GM19328 (cell line): ENCODE measurements around the gene TMEM200C.

Experiments used
- ATAC-seq: cut with Tn5 transposase; IDR thresholded peaks from one replicate; pipeline ENCODE4 v1.9.1; 2021; ENCODE audit warnings: mild to moderate bottlenecking, moderate library complexity; ENCODE audit not compliant: unreplicated experiment

Gene TMEM200C

DNA sequence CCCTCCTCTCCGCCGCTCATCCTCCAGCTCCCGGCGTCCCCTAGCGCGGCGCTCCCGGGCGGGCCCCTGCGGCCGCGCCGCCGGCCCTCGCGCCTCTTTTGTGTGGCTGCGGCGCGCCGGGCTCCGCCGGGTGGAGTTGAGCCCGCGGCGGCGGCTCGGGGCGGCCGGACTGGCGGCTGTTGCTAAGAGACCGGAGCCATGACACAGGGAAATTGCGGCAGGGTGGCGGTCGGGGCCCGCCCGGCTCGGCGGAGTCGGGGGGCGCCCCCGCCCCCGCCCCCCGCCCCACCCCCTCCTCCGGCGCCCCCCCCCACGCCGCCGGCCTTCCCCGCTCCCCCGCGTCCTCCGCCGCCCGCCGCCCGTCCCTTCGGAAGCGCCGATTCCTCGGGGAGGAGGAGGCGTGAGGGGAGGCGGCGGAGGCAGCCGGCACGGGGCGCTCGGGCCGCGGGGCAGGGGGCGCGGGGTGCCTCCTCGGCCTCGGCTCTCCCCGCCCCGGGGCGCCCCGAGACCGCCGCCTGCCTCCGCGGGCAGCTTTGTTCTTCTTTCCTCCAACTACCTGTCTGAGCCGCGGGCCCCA is at the start of gene TMEM200C:
Gene TMEM200C (minus strand): TSS at position 224 of the 577 bp plus-strand sequence. CDS start 3,459 bp downstream, outside the sequence.
- peak; percentile 35 for ATAC-seq

DNA sequence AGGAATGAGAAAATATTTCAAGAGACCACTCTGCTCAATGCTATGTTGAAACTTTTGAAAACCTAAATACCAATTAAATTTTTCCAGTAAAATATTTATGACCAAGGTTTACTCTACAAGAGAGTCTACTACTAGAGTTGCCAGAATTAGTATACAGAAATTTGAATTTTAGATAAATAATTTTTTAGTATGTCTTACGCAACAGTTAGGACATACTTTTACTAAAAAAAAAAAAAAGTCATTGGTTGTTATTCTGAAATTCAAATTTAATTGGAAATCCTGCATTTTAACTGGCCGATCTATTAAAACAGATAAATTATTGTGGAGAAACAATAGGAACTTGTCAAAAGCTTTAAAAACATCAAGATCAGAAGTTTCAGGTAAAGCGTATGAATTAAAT is 49.1 kb upstream of the TMEM200C start:
- no peak for ATAC-seq

DNA sequence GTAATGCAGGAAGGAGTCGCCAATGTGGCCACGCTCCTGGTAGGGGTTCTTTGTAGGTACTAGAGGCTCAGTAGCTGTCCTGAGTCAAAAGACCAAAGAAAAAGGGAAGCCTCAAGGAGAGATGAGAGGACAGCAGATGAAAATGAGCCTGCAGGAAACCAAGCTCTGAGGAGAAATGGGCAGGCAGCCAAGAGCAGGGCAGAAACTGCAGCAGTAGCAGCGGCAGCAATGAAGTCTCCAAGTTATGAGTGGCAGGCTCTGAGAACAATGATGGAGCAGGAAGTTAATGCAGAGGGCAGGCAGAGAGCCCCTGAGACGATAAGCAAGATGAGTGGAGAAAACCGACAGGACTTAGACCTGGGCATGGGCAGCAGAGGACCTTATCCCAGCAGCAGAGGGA is 48.2 kb upstream of the TMEM200C start:
- no peak for ATAC-seq

DNA sequence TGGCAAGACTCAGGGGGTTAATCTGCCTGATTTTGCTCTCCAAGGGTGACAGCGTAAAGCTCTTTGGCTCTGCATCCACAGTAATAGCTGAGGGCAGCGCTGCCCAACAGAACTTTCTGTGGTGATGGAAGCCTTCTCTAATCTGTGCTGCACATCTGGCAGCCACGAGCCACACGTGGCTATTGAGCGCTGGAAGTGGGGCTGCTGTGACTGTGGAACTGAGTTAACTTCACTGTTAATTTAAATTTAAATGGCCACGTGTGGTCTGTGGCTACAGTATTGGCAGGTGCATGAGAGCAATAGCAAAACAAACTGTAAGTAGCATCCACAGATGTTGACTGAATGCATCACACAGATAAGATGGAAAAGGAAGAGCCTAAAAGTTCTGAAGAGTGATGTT is 47.3 kb upstream of the TMEM200C start:
- no peak for ATAC-seq

GRCh38 chr18:5941890-5942289 is 46.6 kb upstream of the TMEM200C start:
- no peak for ATAC-seq

GRCh38 chr18:5939801-5940667 is 44.7 kb upstream of the TMEM200C start:
- no peak for ATAC-seq

DNA sequence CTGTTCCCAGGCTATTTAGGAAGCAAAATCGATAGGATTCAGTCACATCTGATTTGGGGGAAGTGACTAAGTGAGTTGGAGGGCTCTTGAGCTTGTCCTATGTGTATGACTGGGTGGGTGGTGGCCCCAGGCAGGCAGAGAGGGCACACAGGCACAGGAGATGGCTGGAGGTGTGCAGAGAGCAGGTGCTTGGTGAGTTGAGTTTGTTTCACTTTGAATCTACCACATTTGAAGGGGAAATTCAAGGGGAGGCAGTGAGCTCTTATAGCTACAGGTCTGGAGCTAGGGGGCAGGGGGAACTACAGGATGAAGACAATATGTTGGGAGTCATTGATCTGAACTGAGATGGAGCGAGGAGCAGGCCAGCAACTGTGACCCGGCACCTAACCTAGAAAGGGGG is 42.5 kb upstream of the TMEM200C start:
- no peak for ATAC-seq

DNA sequence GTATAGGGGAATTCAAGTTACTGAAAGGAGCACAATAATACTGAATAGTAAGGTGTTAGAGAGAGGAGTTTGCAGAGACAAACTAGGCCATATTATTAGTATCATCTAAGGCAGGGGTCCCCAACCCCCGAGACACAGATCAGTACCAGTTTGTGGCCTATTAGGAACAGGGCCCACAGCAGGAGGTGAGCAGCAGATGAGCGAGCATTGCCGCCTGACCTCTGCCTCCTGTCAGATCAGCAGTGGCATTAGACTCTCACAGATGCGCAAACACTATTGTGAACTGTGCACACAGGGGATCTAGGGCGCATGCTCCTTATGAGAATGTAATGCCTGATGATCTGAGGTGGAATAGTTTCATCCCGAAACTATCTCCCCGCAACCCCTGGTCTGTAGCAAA is 41.8 kb upstream of the TMEM200C start:
- ATAC-seq, result no peak

DNA sequence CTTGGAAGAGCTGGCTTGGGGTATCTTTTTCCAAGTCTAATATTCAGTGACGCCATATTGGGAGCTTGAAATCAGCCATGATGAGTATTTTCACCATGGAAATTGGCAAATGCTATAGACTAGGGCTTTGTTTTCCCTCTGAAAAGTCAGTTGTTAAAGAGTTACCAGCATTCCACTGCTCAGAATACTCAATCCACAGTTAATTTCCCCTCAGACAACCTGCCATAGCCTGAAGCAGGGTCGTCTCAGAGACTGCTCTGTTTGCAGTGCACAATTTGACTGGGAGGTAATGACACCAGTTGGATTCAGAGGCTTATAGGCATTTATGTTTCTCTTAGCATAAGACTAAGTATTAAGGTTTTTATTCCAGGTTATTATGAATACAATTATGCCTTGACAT is 35.5 kb upstream of the TMEM200C start:
- ATAC-seq, result no peak

GRCh38 chr18:5918205-5918858 is 23.0 kb upstream of the TMEM200C start:
- no peak for ATAC-seq

DNA sequence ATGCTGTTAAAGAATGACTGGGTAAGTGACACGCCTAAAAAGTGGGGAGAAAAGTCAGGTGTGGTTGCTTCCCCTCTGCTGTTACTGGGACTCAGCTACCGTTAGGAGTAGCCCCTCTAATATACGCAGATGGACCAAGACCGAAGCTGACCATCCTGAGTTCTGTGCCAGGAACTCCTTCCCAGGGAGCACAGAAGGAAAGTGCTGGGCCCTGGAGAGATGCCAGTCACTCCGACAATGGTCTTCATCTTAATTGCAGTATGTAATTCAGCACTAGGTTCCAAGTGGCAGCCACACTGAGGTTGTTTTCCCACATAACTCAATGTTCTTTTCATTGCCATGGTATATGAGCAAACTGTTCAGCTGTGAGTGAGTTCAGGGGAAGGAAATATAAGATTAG is 19.6 kb upstream of the TMEM200C start:
- ATAC-seq, result no peak

GRCh38 chr18:5914016-5914415 is 18.7 kb upstream of the TMEM200C start:
- no peak for ATAC-seq

- ATAC-seq, result no peak
These were observed 17.2 kb upstream of the TMEM200C start for GRCh38 chr18:5912566-5912965.

GRCh38 chr18:5909125-5909524 is 13.8 kb upstream of the TMEM200C start:
- no peak for ATAC-seq

GRCh38 chr18:5903386-5903785 is 8.1 kb upstream of the TMEM200C start:
- ATAC-seq, result no peak

- ATAC-seq, result no peak
These were observed 4.9 kb upstream of the TMEM200C start for GRCh38 chr18:5900262-5900661.

DNA sequence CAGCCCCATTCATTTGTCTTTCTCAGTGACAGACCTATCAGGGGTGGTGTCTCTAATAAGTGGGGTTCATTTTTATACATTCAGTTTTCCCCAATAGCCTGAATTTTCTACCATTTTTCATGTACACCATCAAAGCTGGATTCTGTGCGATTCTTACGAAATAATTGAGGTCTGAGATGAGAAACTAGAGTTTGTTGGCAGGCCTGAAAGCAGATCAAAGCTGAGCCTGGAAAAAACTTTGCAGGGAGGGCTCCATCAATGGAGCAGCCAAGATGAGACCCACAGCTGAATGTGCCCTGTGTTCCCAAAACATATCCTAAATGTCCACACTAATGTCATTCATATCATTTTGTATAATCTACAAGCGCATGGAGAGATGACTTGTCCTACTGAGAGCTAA is 4.5 kb upstream of the TMEM200C start:
- no peak for ATAC-seq

- peak; percentile 9 for ATAC-seq
These were observed 786 bp upstream of the TMEM200C start for GRCh38 chr18:5895876-5896740.

GRCh38 chr18:5894611-5895298 is 567 bp downstream of the TMEM200C start:
- ATAC-seq, result peak; percentile 13

DNA sequence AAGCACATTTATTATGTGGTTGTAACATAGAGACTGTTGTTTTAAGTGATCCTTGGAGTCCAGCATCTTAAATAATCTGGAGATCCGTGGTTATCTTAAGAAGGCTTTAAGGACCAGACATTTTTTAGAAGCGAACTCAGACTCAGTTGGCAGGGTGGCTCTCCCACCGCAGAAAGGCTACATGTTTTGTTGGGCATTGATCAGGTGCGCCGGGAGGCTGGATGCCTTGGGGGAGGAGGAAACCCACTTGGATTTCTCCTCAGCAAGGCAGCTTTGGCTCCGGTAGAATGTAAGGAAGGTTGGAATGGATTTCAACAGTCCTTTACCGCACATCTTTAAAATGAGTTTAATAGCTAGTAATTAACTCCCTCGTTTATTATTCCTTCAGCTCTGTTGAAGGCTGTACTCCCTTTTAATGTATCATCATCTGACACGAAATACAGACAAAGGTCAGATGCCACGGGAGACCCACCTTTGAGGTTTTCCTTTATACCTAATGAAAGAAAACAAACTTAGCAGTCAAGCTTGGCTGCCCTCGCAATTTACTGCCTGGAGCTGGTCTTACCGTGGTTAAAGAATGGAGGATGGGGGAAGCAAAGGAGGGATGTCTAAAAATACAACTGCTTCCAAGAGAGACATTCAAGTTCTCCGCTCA is 1.2 kb downstream of the TMEM200C start:
- no peak for ATAC-seq
